ENCODE measurements around the gene TRPT1.

The TRPT1 gene

DNA sequence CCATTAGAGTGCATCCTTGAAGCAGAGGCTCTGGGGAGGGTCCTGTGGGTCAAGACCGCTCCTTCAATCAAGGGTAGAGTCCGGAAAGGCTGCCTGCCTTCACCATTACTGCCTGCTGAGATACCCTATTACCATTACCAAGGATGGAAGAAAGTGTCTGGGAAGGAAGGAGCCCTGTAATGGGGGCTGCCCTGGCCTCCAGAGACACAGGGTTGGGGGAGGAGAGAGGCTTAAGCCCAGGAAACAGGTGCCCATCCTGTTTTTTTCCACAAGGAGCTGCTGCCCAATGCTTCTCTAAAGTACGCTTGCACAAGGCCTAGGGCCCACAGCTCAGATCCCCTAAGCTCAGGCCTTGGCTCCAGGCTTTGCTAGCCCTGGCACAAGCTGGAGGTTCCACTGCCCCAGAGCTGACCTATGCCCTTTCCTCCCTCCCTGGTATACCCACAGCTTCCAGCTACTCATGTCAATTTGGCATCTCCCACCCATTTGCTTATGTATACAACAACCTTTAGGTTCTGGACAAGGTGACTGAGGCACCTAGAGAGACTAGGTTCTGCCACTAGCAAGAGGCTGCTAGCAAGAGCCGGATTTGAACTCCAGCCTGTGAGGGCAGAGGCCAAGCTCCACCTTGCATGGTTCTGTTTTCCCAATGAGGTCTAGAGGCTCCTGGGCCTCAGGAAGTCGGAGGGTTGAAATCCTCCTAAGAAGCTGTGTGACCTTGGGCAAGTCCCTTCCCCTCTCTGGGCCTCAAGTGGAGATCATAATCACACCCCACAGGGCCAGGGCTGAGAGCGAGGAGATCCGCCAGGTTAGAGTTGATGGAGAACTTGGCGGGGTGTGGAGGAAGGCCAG, 23.8 kb upstream of the TRPT1 start:
- TF ChIP-seq ZNF70 (CRISPR knock-in tag; IDR thresholded peaks at IDR 0.05) (no peak), OSR1 (CRISPR knock-in tag; IDR thresholded peaks at IDR 0.05) (no peak), GLIS3 (CRISPR knock-in tag; IDR thresholded peaks at IDR 0.05) (no peak), TOX (CRISPR knock-in tag; IDR thresholded peaks at IDR 0.05; ENCODE audit: borderline replicate concordance) (no peak), RARB (CRISPR knock-in tag; IDR thresholded peaks at IDR 0.05) (no peak), ESRRG (CRISPR knock-in tag; IDR thresholded peaks at IDR 0.05) (no peak), ZNF8 (CRISPR knock-in tag; IDR thresholded peaks at IDR 0.05) (no peak), ARNTL (CRISPR knock-in tag; IDR thresholded peaks at IDR 0.05; ENCODE audit: borderline replicate concordance, low read depth) (no peak), TCF4 (CRISPR knock-in tag; IDR thresholded peaks at IDR 0.05; ENCODE audit: borderline replicate concordance) (no peak), ZC3H10 (CRISPR knock-in tag; IDR thresholded peaks at IDR 0.05) (no peak), CSDC2 (CRISPR knock-in tag; IDR thresholded peaks at IDR 0.05) (no peak), ZNF565 (CRISPR knock-in tag; conservative IDR thresholded peaks at IDR 0.05; ENCODE audit: low read depth) (no peak), ZFP30 (CRISPR knock-in tag; IDR thresholded peaks at IDR 0.05) (no peak), ISL1 (CRISPR knock-in tag; IDR thresholded peaks at IDR 0.05) (no peak)
- TF ChIP-seq, protein P1, sequence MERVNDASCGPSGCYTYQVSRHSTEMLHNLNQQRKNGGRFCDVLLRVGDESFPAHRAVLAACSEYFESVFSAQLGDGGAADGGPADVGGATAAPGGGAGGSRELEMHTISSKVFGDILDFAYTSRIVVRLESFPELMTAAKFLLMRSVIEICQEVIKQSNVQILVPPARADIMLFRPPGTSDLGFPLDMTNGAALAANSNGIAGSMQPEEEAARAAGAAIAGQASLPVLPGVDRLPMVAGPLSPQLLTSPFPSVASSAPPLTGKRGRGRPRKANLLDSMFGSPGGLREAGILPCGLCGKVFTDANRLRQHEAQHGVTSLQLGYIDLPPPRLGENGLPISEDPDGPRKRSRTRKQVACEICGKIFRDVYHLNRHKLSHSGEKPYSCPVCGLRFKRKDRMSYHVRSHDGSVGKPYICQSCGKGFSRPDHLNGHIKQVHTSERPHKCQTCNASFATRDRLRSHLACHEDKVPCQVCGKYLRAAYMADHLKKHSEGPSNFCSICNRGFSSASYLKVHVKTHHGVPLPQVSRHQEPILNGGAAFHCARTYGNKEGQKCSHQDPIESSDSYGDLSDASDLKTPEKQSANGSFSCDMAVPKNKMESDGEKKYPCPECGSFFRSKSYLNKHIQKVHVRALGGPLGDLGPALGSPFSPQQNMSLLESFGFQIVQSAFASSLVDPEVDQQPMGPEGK (CRISPR knock-in tag; IDR thresholded peaks at IDR 0.05; ENCODE audit: borderline replicate concordance) = no peak
- no peak for ATAC-seq

DNA sequence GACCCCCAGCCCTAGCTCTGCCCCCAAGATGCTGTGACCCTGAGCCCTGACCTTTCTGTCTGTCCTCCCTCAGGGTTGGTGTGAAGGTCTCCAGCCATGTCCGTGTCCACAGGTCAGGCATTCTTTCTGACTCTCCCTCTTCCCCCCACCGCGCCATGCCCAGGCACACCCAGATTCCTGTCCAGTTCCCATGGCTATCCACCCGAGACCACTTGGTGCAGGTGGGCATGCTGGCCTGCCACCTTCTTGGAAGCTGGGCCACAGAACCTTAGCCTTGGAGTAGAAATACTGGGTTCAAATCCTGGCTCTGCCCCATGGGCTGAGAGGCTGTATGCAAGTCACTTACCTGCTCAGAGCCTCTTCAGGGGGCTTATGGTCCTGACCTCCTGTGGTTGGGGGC, 23.1 kb upstream of the TRPT1 start:
- TF ChIP-seq ESRRG (CRISPR knock-in tag; IDR thresholded peaks at IDR 0.05) (no peak), ZFP30 (CRISPR knock-in tag; IDR thresholded peaks at IDR 0.05) (no peak), ZNF565 (CRISPR knock-in tag; conservative IDR thresholded peaks at IDR 0.05; ENCODE audit: low read depth) (no peak), SNAI2 (CRISPR knock-in tag; IDR thresholded peaks at IDR 0.05) (no peak), TOX (CRISPR knock-in tag; IDR thresholded peaks at IDR 0.05; ENCODE audit: borderline replicate concordance) (no peak), CSDC2 (CRISPR knock-in tag; IDR thresholded peaks at IDR 0.05) (no peak), GLIS3 (CRISPR knock-in tag; IDR thresholded peaks at IDR 0.05) (no peak), ZFP3 (CRISPR knock-in tag; IDR thresholded peaks at IDR 0.05) (no peak), ZNF8 (CRISPR knock-in tag; IDR thresholded peaks at IDR 0.05) (no peak), OSR1 (CRISPR knock-in tag; IDR thresholded peaks at IDR 0.05) (no peak), BACH2 (CRISPR knock-in tag; IDR thresholded peaks at IDR 0.05; ENCODE audit: borderline replicate concordance) (no peak), ZNF70 (CRISPR knock-in tag; IDR thresholded peaks at IDR 0.05) (no peak), ISL1 (CRISPR knock-in tag; IDR thresholded peaks at IDR 0.05) (no peak), PPARA (CRISPR knock-in tag; IDR thresholded peaks at IDR 0.05; ENCODE audit: borderline replicate concordance) (no peak), RARB (CRISPR knock-in tag; IDR thresholded peaks at IDR 0.05) (no peak), TCF4 (CRISPR knock-in tag; IDR thresholded peaks at IDR 0.05; ENCODE audit: borderline replicate concordance) (no peak)
- TF ChIP-seq, protein P2, sequence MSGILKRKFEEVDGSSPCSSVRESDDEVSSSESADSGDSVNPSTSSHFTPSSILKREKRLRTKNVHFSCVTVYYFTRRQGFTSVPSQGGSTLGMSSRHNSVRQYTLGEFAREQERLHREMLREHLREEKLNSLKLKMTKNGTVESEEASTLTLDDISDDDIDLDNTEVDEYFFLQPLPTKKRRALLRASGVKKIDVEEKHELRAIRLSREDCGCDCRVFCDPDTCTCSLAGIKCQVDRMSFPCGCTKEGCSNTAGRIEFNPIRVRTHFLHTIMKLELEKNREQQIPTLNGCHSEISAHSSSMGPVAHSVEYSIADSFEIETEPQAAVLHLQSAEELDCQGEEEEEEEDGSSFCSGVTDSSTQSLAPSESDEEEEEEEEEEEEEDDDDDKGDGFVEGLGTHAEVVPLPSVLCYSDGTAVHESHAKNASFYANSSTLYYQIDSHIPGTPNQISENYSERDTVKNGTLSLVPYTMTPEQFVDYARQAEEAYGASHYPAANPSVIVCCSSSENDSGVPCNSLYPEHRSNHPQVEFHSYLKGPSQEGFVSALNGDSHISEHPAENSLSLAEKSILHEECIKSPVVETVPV (CRISPR knock-in tag; IDR thresholded peaks at IDR 0.05) = no peak
- TF ChIP-seq, protein P3, sequence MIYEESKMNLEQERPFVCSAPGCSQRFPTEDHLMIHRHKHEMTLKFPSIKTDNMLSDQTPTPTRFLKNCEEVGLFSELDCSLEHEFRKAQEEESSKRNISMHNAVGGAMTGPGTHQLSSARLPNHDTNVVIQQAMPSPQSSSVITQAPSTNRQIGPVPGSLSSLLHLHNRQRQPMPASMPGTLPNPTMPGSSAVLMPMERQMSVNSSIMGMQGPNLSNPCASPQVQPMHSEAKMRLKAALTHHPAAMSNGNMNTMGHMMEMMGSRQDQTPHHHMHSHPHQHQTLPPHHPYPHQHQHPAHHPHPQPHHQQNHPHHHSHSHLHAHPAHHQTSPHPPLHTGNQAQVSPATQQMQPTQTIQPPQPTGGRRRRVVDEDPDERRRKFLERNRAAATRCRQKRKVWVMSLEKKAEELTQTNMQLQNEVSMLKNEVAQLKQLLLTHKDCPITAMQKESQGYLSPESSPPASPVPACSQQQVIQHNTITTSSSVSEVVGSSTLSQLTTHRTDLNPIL (CRISPR knock-in tag; IDR thresholded peaks at IDR 0.05; ENCODE audit: low read depth) = no peak
- TF ChIP-seq, protein P4, sequence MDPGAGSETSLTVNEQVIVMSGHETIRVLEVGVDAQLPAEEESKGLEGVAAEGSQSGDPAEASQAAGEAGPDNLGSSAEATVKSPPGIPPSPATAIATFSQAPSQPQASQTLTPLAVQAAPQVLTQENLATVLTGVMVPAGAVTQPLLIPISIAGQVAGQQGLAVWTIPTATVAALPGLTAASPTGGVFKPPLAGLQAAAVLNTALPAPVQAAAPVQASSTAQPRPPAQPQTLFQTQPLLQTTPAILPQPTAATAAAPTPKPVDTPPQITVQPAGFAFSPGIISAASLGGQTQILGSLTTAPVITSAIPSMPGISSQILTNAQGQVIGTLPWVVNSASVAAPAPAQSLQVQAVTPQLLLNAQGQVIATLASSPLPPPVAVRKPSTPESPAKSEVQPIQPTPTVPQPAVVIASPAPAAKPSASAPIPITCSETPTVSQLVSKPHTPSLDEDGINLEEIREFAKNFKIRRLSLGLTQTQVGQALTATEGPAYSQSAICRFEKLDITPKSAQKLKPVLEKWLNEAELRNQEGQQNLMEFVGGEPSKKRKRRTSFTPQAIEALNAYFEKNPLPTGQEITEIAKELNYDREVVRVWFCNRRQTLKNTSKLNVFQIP (CRISPR knock-in tag; IDR thresholded peaks at IDR 0.05; ENCODE audit: borderline replicate concordance, low read depth) = no peak
- TF ChIP-seq, protein P1 (CRISPR knock-in tag; IDR thresholded peaks at IDR 0.05; ENCODE audit: borderline replicate concordance) = no peak
- ATAC-seq = no peak
